Body of pancreas (tissue), 4 donors: Measurements from ENCODE around the gene RBM20.

Experiments used
- POLR2A ChIP-seq, 3 donors: fragments of 450-650 bp; IDR thresholded peaks; one replicate each; pipeline ENCODE4 v1.6.1; 2016; ENCODE audit warnings: antibody characterized with exemption in 3 of 3, mild to moderate bottlenecking in 2 of 3
- TF ChIP-seq, protein P1 (sequence below), 7 experiments: fragments of 450-650 bp in 4 of 7; fragments of 200-600 bp in 3 of 7; sonication (generic) in 3 of 7; IDR thresholded peaks; one replicate each; pipeline ENCODE4 v1.5.1; 2016 to 2019; ENCODE audit warnings: antibody characterized with exemption in 7 of 7

DNA sequence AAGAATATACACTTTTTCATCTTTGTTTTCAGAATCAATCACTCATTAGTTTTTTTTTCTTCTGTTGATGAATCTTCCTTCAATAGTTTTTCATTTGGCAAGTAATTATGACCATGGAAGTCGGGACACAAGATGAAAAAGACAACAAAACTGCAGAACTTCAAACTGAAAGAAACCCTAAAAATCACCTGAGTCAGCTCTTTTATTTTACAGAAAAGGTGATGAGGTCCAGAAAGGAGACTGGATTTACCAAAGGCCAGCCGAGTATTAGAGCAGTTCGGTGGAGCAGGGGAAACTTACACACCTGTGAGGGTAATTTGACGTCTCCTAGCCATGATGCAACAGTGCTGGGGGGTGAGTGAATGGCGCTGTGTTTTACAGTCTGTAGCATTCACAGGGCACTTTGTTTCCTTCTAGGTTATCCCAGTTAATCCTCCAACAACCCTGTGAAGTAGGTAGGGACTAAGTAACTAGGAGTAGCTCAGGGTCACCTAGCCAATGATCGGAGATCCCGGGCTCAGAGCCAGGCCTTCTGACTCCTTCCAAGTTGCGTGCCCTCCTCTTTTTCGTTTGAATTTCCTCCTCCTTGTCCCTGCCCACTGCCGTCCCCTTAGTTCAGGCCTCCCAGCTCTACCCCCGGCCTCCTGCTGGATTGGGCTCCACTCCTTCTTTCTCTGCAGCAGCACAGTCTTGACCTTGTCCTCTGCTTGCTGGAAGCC lies 14.0 kb downstream of the RBM20 start:
- TF ChIP-seq, protein P1, sequence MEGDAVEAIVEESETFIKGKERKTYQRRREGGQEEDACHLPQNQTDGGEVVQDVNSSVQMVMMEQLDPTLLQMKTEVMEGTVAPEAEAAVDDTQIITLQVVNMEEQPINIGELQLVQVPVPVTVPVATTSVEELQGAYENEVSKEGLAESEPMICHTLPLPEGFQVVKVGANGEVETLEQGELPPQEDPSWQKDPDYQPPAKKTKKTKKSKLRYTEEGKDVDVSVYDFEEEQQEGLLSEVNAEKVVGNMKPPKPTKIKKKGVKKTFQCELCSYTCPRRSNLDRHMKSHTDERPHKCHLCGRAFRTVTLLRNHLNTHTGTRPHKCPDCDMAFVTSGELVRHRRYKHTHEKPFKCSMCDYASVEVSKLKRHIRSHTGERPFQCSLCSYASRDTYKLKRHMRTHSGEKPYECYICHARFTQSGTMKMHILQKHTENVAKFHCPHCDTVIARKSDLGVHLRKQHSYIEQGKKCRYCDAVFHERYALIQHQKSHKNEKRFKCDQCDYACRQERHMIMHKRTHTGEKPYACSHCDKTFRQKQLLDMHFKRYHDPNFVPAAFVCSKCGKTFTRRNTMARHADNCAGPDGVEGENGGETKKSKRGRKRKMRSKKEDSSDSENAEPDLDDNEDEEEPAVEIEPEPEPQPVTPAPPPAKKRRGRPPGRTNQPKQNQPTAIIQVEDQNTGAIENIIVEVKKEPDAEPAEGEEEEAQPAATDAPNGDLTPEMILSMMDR (IDR thresholded peaks at IDR 0.05), result no peak
- no peak for TF ChIP-seq POLR2A (IDR thresholded peaks at IDR 0.05)
